RWPE1 (cell line): ENCODE results near the gene LEF1.

Experiments used
- CTCF ChIA-PET: fragments of 350-600 bp; sonication (Branson Sonifier 250); formaldehyde crosslinking; extraction: SDS; loops from one replicate; lab custom pipeline; 2021; lab: Yijun Ruan, JAX
- POLR2A ChIA-PET: fragments of 400-600 bp; formaldehyde crosslinking; extraction: SDS; loops from one replicate; lab custom pipeline; 2020; ENCODE audit warnings: antibody characterized with exemption; ENCODE audit not compliant: low non-redundant PET; lab: Yijun Ruan, JAX
- DNase-seq: peaks from one replicate; pipeline ENCODE4 v3.0.0; 2012; ENCODE audit warnings: low spot score
- H3K27ac ChIP-seq: fragments of 450-650 bp; 2 replicates; pipeline ENCODE4 v1.5.1; 2017
- TF ChIP-seq, protein P1 (sequence below): fragments of 450-650 bp; conservative IDR thresholded peaks from 2 replicates; pipeline ENCODE4 v1.5.1; 2017; ENCODE audit warnings: low read depth, mild to moderate bottlenecking

LEF1 gene

DNA sequence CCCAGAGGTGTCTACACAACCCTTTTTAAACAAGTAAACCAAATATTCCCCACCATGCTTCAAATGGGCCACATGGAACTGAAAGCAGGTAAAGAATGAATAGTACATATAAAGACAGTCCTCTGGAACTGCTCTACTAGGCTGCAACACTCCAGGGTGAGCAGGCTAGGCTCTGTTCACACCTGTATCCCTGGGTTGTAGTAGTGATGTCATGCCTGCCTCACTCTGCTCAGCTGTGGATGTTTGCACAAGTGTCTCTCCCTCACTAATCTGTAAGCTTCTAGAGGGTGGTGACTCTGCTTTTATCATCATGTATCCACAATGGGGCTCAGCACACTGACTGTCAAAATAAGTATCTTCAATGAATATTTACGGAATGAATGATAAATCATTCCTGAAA lies 20.4 kb downstream of the LEF1 start:
- no peak overlapping the region for H3K27ac ChIP-seq
- TF ChIP-seq, protein P1, sequence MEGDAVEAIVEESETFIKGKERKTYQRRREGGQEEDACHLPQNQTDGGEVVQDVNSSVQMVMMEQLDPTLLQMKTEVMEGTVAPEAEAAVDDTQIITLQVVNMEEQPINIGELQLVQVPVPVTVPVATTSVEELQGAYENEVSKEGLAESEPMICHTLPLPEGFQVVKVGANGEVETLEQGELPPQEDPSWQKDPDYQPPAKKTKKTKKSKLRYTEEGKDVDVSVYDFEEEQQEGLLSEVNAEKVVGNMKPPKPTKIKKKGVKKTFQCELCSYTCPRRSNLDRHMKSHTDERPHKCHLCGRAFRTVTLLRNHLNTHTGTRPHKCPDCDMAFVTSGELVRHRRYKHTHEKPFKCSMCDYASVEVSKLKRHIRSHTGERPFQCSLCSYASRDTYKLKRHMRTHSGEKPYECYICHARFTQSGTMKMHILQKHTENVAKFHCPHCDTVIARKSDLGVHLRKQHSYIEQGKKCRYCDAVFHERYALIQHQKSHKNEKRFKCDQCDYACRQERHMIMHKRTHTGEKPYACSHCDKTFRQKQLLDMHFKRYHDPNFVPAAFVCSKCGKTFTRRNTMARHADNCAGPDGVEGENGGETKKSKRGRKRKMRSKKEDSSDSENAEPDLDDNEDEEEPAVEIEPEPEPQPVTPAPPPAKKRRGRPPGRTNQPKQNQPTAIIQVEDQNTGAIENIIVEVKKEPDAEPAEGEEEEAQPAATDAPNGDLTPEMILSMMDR = no peak
- ChIA-PET CTCF (no interaction called here), POLR2A (no interaction called here)
- no peak for DNase-seq

DNA sequence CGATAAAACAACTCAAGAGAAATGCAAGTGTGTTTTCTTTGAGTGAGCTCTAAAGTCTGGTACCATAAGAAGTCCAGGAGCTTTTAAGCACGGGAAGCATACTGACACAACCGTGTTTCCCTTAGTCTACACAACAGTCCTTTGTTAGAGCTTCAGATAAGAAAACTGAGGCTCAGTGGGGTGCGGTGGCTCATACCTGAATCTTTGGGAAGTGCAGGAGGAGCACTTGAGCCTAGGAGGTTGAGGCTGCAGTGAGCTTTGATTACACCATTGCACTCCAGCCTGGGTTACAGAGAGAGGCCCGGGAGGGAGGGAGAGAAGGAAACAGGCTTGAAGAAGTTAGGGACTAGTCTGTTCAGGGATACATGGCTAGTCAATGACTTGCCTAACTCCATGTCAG lies 21.9 kb downstream of the LEF1 start:
- POLR2A ChIA-PET = no interaction called here
- no peak overlapping the region for H3K27ac ChIP-seq
- CTCF ChIA-PET = interaction anchor here (0.6 kb wide), 1 partner anchor 133 kb away, joined by 3 read pairs; no protein-coding TSS in a partner anchor
- DNase-seq = no peak
- TF ChIP-seq, protein P1 = no peak

DNA sequence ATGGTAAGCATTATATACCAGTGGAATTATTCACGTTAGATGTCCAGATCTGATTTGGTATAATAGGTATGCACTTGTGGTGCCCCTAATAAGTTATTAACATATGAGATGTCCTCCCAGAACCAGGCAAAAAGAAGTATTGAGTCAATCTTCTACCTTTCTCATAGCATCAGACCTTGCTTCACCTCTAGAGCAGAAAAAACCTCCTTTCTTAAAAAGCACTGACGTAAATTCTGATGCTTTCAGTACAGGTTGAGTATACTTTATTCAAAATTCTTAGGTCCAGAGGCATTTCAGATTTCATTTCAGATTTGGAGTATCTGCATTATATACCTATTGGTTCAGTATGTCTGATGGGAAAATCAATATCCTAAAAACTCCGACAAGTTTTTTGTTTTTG lies 22.4 kb downstream of the LEF1 start:
- TF ChIP-seq, protein P1 = no peak
- no peak overlapping the region for H3K27ac ChIP-seq
- DNase-seq = no peak
- ChIA-PET CTCF (interaction anchor here (0.6 kb wide), 1 partner anchor 132 kb away, joined by 3 read pairs; no protein-coding TSS in a partner anchor), POLR2A (no interaction called here)

DNA sequence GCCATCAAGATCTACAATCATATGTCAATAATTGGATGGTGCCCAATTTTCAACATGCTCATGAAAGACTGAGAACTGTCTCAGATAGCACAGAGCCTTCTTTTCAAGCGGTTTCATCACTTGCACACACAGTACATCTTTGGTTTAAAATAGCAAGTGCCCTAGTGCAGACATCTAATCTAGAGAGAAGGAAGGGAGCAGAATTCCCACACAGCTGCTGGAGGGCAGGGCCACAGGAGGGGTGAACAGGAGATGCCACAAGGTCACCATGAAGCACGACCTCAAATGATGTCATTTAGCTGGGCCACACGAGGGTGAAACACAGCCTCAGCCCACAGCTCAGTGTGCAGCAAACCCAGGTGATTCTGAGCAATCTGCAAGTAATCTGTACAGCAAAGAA lies 24.3 kb downstream of the LEF1 start:
- no peak for DNase-seq
- ChIA-PET POLR2A (no interaction called here), CTCF (no interaction called here)
- no peak overlapping the region for H3K27ac ChIP-seq
- TF ChIP-seq, protein P1 = no peak

DNA sequence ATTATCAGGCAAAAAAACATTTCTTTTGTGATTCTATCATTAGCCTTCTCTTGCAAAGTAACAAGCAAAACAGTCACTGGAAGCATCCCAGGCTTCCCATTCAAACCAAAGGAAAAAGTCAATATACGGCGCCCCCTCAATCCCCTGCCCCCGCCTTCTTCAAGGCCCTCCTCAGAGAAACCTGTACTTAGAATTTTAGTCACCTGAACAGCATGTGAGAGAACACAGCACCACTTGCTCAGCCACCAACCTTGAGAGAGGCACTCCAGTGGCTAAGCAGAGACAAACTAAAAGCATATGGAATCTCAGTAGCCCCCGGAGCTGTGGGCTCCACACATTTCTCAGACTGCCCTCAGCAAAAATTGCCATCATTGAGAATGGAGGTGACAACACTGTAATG lies 25.2 kb downstream of the LEF1 start:
- TF ChIP-seq, protein P1 = no peak
- DNase-seq = no peak
- POLR2A ChIA-PET = no interaction called here
- CTCF ChIA-PET = no interaction called here
- H3K27ac ChIP-seq = no peak overlapping the region

DNA sequence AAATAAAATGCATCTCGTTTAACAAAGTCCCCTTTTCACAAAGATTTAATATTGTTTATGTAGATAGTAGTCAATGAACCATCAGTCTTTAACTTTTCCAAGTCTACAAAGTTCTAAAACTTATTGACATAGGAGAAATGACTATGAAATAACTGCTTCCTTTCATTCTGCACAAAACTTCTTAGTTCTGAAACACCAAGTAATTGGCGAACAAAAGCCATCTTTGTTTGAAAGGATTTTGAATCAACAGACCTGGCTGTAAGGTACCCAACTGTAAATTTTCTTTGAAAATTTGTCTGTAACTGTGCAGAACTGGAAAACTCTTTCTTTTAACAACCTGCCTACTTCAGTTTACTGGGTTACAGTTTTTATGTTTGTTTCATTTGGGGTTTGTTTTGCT lies 25.9 kb downstream of the LEF1 start:
- TF ChIP-seq, protein P1 = no peak
- ChIA-PET CTCF (no interaction called here), POLR2A (no interaction called here)
- no peak overlapping the region for H3K27ac ChIP-seq
- no peak for DNase-seq
